Activated naive CD4-positive, alpha-beta T cell treated with anti-CD3 and anti-CD28 coated beads for 36 hours (primary cell): ENCODE data around the gene SSR1. TPM values are rescaled to one million over a fixed set of nuclear protein-coding genes. Genes with fewer than 3 reads are reported as not detected.
"Not testable (repeated sequence)": the region's sequence is repeated elsewhere in the genome, so short reads cannot be mapped to it uniquely, and the experiment has no call there.

ENCODE experiments used
- CTCF ChIA-PET: fragments of 350-600 bp; sonication (Branson Sonifier 250); formaldehyde crosslinking; loops from one replicate; lab custom pipeline; 2021; ENCODE audit warnings: antibody characterized with exemption; lab: Charles Lee
- DNase-seq: peaks from one replicate; pipeline ENCODE4 v3.0.0-alpha.2; 2020
- H3K27ac Mint-ChIP-seq: one replicate; pipeline ENCODE4 v1.8.0; 2021; ENCODE audit warnings: mild to moderate bottlenecking, mixed read lengths
- H3K27me3 Mint-ChIP-seq: one replicate; pipeline ENCODE4 v1.8.0; 2021; ENCODE audit warnings: low read depth, mixed read lengths
- H3K36me3 Mint-ChIP-seq: one replicate; pipeline ENCODE4 v1.8.0; 2021; ENCODE audit warnings: low read depth, mixed read lengths
- H3K4me1 Mint-ChIP-seq: one replicate; pipeline ENCODE4 v1.8.0; 2021; ENCODE audit warnings: low read depth, mixed read lengths
- H3K4me3 Mint-ChIP-seq: one replicate; pipeline ENCODE4 v1.8.0; 2021; ENCODE audit warnings: mild to moderate bottlenecking, moderate library complexity, mixed read lengths
- H3K9me3 Mint-ChIP-seq: one replicate; pipeline ENCODE4 v1.8.0; 2021; ENCODE audit warnings: mixed read lengths
- intact Hi-C: fragments of 100-400 bp; cut with micrococcal nuclease; formaldehyde crosslinking; loops from one replicate; pipeline ENCODE4 v1.15.1; 2023
- total RNA-seq, 2 experiments: library from RNA; stranded (reverse); gene quantifications; one replicate each; pipeline ENCODE4 v1.2.3, GENCODE V29; 2021

SSR1 gene
- total RNA-seq, 2 experiments from 2014 or later, result 116 to 121 TPM

DNA sequence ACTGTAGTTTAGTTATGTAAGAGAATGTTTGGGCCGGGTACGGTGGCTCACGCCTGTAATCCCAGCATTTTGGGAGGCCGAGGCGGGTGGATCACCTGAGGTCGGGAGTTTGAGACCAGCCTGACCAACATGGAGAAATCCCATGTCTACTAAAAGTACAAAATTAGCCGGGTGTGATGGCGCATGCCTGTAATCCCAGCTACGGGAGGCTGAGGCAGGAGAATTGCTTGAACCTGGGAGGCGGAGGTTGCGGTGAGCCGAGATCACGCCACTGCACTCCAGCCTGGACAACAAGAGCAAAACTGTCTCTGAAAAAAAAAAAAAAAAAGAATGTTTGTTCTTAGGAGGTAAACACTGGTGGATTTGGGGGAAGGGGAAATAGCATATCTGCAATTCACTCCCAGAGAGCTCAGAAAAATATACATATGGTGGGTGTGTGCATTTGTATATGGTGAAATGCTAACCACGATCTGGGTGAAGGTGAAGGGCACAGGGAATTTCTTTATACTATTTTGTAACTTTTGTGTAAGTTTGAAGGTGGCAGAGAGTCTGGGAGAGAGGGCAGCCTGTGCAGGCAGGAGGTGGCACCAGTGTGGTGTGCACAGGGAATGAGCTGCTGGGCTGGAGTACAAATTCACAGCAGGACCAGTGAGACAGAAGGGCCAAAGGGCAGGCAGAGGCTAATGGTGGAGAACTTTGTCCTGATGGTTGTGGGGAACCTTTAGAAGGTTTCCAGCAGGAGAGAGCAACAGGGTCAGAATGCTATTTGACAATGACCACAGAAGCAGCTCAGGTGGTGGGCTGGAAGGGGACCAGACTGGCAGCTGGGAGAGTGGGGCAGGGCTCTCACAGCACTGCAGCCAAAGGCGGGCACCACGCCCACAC, 42.4 kb downstream of the SSR1 start:
- DNase-seq, result no peak
- Mint-ChIP-seq H3K4me1 (no peaks in the 10 kb centered on the region), H3K36me3 (no peaks in the 10 kb centered on the region), H3K4me3 (no peak overlapping the region), H3K9me3 (peaks cover 3% of the 10 kb centered on the region), H3K27me3 (no peaks in the 10 kb centered on the region), H3K27ac (no peak overlapping the region)
- intact Hi-C loops, result loop anchor here (10.0 kb wide), 1 partner anchor 454 kb away; the partner anchor contains the start of gene BMP6
- CTCF ChIA-PET, result no interaction called here

DNA sequence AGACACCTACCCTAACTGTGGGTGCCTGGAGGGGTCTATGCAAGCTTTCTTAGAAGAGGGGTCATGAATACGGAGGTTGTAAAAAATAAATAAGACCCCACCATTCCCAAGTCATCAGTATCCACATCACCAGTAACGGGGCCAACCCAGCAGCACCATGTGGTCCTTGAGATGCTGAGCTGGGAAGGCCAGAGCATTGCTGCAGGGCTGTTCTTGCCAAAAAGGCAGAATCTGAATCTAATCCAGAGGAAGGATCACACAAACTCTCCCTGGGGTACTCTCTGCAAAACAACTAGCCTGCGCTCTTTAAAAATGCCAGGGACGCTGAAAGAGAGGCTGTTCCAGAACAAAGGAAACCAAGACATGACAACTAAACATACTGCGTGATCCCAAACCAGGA, 43.2 kb downstream of the SSR1 start:
- CTCF ChIA-PET, result interaction anchor here (0.6 kb wide), 1 partner anchor 10 kb away, joined by 7 read pairs; no protein-coding TSS in a partner anchor
- no peak for DNase-seq
- Mint-ChIP-seq H3K27me3 (no peaks in the 10 kb centered on the region), H3K9me3 (peaks cover 3% of the 10 kb centered on the region), H3K4me3 (no peak overlapping the region), H3K4me1 (no peaks in the 10 kb centered on the region), H3K27ac (no peak overlapping the region), H3K36me3 (no peaks in the 10 kb centered on the region)
- intact Hi-C loops, result loop anchor here (10.0 kb wide), 1 partner anchor 455 kb away; the partner anchor contains the start of gene BMP6

DNA sequence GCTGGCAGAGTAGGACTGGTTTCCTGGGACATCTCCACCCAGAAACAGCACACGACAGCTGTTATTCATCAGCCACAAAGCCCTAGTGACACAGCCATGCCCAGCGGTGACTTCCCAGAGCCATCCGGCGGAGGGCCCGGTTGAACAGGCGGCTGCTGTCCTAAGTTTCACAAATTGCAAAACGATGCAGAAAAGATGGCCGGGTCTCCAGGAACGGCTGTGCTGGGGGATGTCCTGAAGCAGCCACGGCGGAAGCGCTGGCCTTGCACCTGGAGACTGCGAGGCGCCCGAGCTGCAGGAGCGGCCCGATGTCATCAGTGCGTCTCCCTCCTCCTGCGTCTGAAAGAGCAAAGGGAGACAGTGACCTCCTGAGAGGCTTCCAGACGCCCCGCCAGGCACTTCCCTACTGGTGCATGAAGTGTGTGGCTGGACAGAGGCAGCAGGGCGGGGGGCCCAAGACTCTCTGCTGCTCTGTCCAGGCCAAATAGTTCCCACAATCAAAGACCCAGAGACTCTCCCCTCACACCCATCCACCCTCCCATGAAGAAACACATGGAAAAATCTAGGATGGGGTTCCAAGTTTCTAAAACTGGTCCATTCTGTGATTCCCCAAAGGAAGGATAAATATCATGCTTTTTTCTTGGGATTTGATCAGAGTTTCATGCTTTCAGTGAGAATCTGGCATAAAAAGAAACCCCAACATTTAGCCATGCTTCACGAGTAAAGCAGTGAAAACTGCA, 44.0 kb downstream of the SSR1 start:
- peaks cover 3% of the 10 kb centered on the region for H3K9me3 Mint-ChIP-seq
- no peaks in the 10 kb centered on the region for H3K36me3 Mint-ChIP-seq
- no peaks in the 10 kb centered on the region for H3K4me1 Mint-ChIP-seq
- CTCF ChIA-PET, result interaction anchor here (0.6 kb wide), 1 partner anchor 11 kb away, joined by 7 read pairs; no protein-coding TSS in a partner anchor
- intact Hi-C loops, result no loop called here
- no peak for DNase-seq
- no peak overlapping the region for H3K27ac Mint-ChIP-seq
- no peak overlapping the region for H3K4me3 Mint-ChIP-seq
- no peaks in the 10 kb centered on the region for H3K27me3 Mint-ChIP-seq

DNA sequence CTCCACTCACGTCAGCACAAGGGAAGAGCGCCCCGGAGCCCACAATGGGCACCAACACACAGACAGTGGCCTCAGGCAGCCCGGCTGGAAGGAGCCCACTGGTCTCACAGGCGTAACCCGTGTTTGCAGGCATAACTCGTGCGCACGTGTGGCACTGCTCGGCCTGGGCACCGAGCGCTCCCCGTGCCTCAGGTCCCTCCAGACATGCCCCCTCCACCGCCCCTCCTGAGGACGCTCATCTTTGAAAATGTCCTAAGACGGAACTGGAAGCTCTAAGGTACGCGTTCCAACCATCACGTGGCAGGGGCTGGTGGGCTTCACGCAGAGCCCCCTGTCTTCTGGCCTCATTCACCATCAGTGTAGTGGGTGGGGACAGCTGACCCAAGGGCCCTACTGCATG, 44.6 kb downstream of the SSR1 start:
- DNase-seq, result no peak
- intact Hi-C loops, result no loop called here
- Mint-ChIP-seq H3K27ac (no peak overlapping the region), H3K9me3 (peaks cover 3% of the 10 kb centered on the region), H3K4me1 (no peaks in the 10 kb centered on the region), H3K4me3 (no peak overlapping the region), H3K36me3 (no peaks in the 10 kb centered on the region), H3K27me3 (no peaks in the 10 kb centered on the region)
- CTCF ChIA-PET, result no interaction called here

DNA sequence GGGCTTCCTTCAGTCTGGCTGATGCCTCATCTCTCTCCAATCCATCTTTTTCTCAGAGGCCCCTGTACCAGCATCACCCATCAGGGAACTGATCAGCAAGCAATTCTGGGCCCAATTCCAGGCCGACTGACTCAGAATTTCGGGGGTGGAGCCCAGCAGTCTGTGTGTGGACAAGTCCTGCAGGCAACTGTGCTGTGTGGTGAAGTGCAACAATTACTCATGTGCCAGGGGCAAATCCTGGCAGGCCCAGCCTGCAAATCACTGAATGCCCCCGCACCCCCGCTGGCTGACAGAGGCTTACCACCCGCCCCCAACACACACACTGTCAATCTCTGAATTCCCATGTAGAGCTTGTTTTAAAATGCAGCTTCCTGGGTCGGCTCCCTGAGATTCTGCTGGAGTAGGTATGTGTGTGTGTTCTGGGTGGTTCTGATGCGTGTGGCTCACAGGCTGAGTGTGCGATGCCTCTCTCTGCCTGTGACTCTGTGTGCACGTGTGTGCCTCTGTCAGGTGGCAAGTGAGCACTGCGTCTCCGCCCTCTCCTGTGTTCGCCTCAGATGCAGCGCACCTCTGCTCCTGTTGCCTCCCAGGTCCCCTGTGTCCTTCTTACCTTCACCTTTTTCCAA, 45.4 kb downstream of the SSR1 start:
- DNase-seq, result peak; percentile 38
- H3K36me3 Mint-ChIP-seq, result no peaks in the 10 kb centered on the region
- CTCF ChIA-PET, result no interaction called here
- H3K4me1 Mint-ChIP-seq, result no peaks in the 10 kb centered on the region
- H3K9me3 Mint-ChIP-seq, result peaks cover 3% of the 10 kb centered on the region
- H3K27me3 Mint-ChIP-seq, result no peaks in the 10 kb centered on the region
- intact Hi-C loops, result no loop called here
- no peak overlapping the region for H3K4me3 Mint-ChIP-seq
- H3K27ac Mint-ChIP-seq, result no peak overlapping the region

DNA sequence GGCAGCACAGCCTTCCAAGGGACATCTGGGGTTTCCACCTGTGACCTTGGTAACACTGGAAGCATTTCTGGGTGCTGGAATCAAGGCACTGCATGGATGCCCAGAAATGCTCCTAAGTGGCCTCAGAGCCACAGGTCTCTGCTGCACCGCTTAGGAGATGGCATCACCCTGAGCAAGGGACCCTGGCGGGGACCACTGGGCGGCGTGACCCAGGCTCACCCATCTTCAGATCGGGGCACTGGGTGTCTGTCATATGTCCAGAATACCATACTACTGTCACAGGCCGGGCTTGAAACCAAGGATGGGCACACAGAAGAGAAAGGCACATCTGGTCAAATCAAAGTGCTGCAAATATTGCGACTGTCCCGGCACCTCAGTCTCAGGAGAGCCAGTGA, 45.9 kb downstream of the SSR1 start:
- no peaks in the 10 kb centered on the region for H3K27me3 Mint-ChIP-seq
- intact Hi-C loops, result no loop called here
- no peak overlapping the region for H3K27ac Mint-ChIP-seq
- H3K36me3 Mint-ChIP-seq, result no peaks in the 10 kb centered on the region
- H3K4me3 Mint-ChIP-seq, result no peak overlapping the region
- CTCF ChIA-PET, result no interaction called here
- H3K9me3 Mint-ChIP-seq, result peaks cover 3% of the 10 kb centered on the region
- H3K4me1 Mint-ChIP-seq, result peaks cover 3% of the 10 kb centered on the region
- no peak for DNase-seq

DNA sequence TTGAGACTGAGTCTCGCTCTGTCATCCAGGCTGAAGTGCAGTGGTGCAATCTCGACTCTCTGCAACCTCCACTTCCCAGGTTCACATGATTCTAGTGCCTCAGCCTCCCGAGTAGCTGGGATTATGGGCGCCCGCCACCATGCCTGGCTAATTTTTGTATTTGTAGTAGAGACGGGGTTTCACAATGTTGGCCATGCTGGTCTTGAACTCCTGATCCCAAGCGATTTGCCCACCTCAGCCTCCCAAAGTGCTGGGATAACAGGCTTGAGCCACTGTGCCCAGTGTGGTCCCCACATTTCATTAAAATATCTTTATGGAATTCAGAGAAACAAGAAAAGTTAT, 47.6 kb downstream of the SSR1 start:
- H3K27ac Mint-ChIP-seq, H3K27me3 Mint-ChIP-seq, H3K4me3 Mint-ChIP-seq, intact Hi-C loops, H3K36me3 Mint-ChIP-seq, H3K9me3 Mint-ChIP-seq, DNase-seq: not testable (repeated sequence)
- CTCF ChIA-PET, result interaction anchor here (3.0 kb wide), 1 partner anchor 10 kb away, joined by 24 read pairs; no protein-coding TSS in a partner anchor
- peaks cover 15% of the 10 kb centered on the region for H3K4me1 Mint-ChIP-seq

DNA sequence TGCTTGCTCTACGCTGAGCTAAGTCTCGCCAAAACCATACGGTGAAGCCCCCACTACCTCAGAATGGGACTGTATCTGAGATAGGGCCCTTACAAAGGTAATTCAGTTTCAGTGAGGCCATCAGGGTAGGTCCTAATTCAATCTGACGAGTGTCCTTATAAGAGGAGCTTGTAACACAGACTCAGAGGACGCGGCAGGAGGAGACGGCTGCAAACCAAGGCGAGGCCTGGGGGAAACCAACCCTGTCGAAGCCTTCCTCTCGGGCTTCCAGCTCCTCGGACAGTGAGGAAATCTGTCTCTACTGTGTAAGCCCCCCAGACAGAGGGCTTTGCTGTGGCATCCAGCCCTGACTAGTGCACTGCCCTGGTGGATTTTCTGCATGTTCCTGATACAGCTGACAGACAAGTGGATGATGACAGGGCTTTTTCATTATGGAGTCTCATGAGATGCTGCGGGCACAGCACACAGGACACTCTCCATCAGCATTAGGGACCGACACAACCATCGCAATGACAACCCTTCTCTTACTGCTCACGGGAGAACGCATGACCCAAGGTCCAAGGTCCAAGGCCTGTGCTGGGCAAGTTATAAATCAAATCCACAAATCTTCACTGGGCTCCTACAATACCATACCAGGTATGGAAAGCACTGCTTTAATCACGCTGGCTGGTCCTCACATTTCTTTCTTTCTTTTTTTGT, 48.2 kb downstream of the SSR1 start:
- Mint-ChIP-seq H3K4me1 (peaks cover 15% of the 10 kb centered on the region), H3K27me3 (peaks cover 8% of the 10 kb centered on the region), H3K4me3 (no peak overlapping the region), H3K36me3 (no peaks in the 10 kb centered on the region), H3K27ac (no peak overlapping the region), H3K9me3 (peaks cover 3% of the 10 kb centered on the region)
- CTCF ChIA-PET, result interaction anchor here (1.2 to 3.0 kb wide), 3 partner anchors 11 to 74 kb away, joined by 3 to 24 read pairs (median 3); no protein-coding TSS in a partner anchor
- intact Hi-C loops, result no loop called here
- DNase-seq, result no peak

DNA sequence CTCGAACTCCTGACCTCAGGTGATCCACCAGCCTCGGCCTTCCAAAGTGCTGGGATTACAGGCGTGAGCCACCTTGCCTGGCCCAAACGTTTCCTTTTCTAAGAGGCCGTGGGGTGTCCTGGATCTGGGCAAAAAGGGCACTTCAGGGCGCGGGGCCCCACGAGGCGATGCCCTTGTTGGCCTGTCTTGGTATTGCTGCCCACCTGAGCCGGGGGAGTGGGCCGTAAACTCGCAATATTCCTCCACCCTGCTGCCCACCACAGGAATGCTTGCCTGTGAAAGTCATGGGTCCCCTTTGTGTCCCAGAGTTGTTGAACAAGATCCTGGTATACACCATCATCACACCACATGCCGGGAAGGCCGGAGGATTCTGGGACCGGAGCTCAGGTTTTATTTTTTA, 49.0 kb downstream of the SSR1 start:
- H3K4me3 Mint-ChIP-seq, result no peak overlapping the region
- no peak for DNase-seq
- H3K4me1 Mint-ChIP-seq, result peaks cover 15% of the 10 kb centered on the region
- H3K27ac Mint-ChIP-seq, result no peak overlapping the region
- no peaks in the 10 kb centered on the region for H3K36me3 Mint-ChIP-seq
- H3K27me3 Mint-ChIP-seq, result peaks cover 16% of the 10 kb centered on the region
- intact Hi-C loops, result no loop called here
- CTCF ChIA-PET, result interaction anchor here (1.2 to 3.0 kb wide), 3 partner anchors 12 to 75 kb away, joined by 3 to 24 read pairs (median 3); no protein-coding TSS in a partner anchor
- H3K9me3 Mint-ChIP-seq, result peaks cover 3% of the 10 kb centered on the region

DNA sequence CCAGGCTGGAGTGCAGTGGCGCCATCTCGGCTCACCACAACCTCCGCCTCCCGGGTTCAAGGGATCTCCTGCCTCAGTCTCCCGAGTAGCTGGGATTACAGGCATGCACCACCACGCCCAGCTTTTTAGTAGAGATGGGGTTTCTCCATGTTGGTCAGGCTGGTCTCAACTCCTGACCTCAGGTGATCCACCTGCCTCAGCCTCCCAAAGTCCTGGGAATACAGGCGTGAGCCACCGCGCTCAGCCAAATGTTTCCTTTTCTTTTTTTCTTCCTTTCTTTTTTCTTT, 49.5 kb downstream of the SSR1 start:
- intact Hi-C loops, H3K36me3 Mint-ChIP-seq, DNase-seq, H3K4me3 Mint-ChIP-seq, H3K27ac Mint-ChIP-seq, H3K9me3 Mint-ChIP-seq: not testable (repeated sequence)
- peaks cover 15% of the 10 kb centered on the region for H3K4me1 Mint-ChIP-seq
- peaks cover 16% of the 10 kb centered on the region for H3K27me3 Mint-ChIP-seq
- CTCF ChIA-PET, result interaction anchor here (1.2 to 1.4 kb wide), 2 partner anchors 16 to 20 kb away, joined by 4 to 9 read pairs; no protein-coding TSS in a partner anchor

DNA sequence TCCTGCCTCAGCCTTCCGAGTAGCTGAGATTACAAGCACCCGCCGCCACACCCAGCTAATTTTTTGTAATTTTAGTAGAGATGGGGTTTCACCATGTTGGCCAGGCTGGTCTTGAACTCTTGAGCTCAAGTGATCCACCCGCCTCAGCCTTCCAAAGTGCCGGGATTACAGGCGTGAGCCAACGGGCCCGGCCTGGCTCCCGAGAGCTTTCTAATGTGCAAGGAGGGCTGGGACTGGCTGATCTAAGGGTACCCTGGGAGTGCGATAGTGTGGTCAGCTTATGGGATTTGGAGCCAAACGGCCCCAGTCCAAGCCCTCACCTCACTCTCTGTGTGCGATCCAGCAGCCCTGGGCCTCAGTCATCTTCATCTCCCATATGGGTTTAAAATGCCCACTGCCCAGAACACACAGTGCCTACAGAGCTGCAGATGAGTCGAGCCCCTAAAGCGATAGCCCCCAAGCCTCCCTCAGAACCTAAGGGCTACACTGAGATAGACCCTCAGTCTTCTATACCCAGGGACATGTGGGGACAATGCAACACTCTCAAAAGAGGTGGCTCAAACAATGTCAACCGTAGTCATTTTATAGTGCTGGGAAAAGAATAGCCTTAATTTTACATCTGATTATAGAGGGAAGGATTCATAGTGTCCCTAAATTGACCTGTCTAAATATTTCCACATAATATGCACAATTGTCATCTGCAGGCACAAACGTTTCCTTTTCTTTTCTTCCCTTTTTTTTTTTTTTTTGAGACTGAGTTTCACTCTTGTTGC, 50.1 kb downstream of the SSR1 start:
- intact Hi-C loops, result no loop called here
- Mint-ChIP-seq H3K4me1 (peaks cover 15% of the 10 kb centered on the region), H3K27ac (no peak overlapping the region), H3K36me3 (no peaks in the 10 kb centered on the region), H3K4me3 (no peak overlapping the region), H3K27me3 (peaks cover 16% of the 10 kb centered on the region), H3K9me3 (peaks cover 3% of the 10 kb centered on the region)
- no peak for DNase-seq
- CTCF ChIA-PET, result interaction anchor here (1.0 to 1.4 kb wide), 4 partner anchors 13 to 504 kb away, joined by 3 to 9 read pairs (median 6); no protein-coding TSS in a partner anchor
